H1 (cell line): Measurements from ENCODE around the gene PCDH9. TPM values are rescaled to one million over a fixed set of nuclear protein-coding genes. Genes with fewer than 3 reads are reported as not detected.

Source experiments
- CTCF ChIA-PET: fragments of 300-600 bp; sonication (Branson Sonifier 250); formaldehyde crosslinking; loops from one replicate; lab custom pipeline; 2021; ENCODE audit not compliant: partially characterized antibody; lab: Charles Lee
- POLR2A ChIA-PET: fragments of 300-600 bp; sonication (Branson Sonifier 250); formaldehyde crosslinking; loops from one replicate; lab custom pipeline; 2021; ENCODE audit warnings: inconsistent platforms; ENCODE audit not compliant: partially characterized antibody; lab: Charles Lee
- DNase-seq, 2 experiments: peaks; one replicate each; pipeline versions ENCODE4 v3.0.0 to v3.0.0-alpha.2; 2010 to 2022; ENCODE audit warnings: low spot score in 2 of 2, low read depth in 1 of 2, mixed read lengths in 1 of 2
- FAIRE-seq: peaks from 2 replicates; lab custom pipeline; 2011; peaks lifted over from hg19 to GRCh38; lab: Jason Lieb, UNC
- H2AFZ ChIP-seq: 2 replicates; pipeline ENCODE4 v1.8.1; 2012; ENCODE audit warnings: low read length, inconsistent platforms
- H2AK5ac ChIP-seq: 2 replicates; pipeline ENCODE4 v1.6.1; 2013; ENCODE audit warnings: low read depth, low read length
- H2BK120ac ChIP-seq: replicated peaks from 2 replicates; pipeline ENCODE3; 2013; ENCODE audit warnings: low read depth, low read length, inconsistent platforms
- H2BK12ac ChIP-seq: 2 replicates; pipeline ENCODE4 v1.6.1; 2013; ENCODE audit warnings: low read depth, low read length
- H2BK15ac ChIP-seq: 2 replicates; pipeline ENCODE4 v1.6.1; 2013; ENCODE audit warnings: low read length
- H2BK20ac ChIP-seq: 2 replicates; pipeline ENCODE4 v1.6.1; 2013; ENCODE audit warnings: low read length
- H2BK5ac ChIP-seq: 2 replicates; pipeline ENCODE4 v1.6.1; 2013; ENCODE audit warnings: low read depth, low read length
- H3K14ac ChIP-seq: 2 replicates; pipeline ENCODE4 v1.6.1; 2013; ENCODE audit warnings: inconsistent platforms; ENCODE audit not compliant: insufficient read length
- H3K18ac ChIP-seq: 2 replicates; pipeline ENCODE4 v1.6.1; 2013; ENCODE audit warnings: low read length; ENCODE audit errors: extremely low read depth
- H3K23ac ChIP-seq: 2 replicates; pipeline ENCODE4 v1.6.1; 2013; ENCODE audit warnings: inconsistent platforms; ENCODE audit not compliant: insufficient read length
- H3K23me2 ChIP-seq: 2 replicates; pipeline ENCODE4 v1.6.1; 2013; ENCODE audit warnings: low read depth, low read length
- H3K27ac ChIP-seq: 2 replicates; pipeline ENCODE4 v1.6.1; 2011; ENCODE audit warnings: low read depth, low read length, inconsistent platforms
- H3K27me3 ChIP-seq, 4 experiments: replicated peaks in 1 of 4; 1 replicate in 1 of 4; 2 replicates in 3 of 4; pipeline versions ENCODE4 v1.6.1 to v1.8.1; 2011 to 2013; ENCODE audit warnings: low read length in 3 of 4, mild to moderate bottlenecking in 3 of 4, inconsistent platforms in 2 of 4, mixed read lengths in 2 of 4, moderate library complexity in 1 of 4; ENCODE audit not compliant: control insufficient read depth in 3 of 4, insufficient read depth in 3 of 4; ENCODE audit errors: extremely low read depth in 1 of 4
- H3K36me3 ChIP-seq, 4 experiments: 2 replicates each; pipeline versions ENCODE4 v1.6.1 to v1.8.1; 2011 to 2013; ENCODE audit warnings: mild to moderate bottlenecking in 4 of 4, low read length in 3 of 4, moderate library complexity in 2 of 4, control low read depth in 1 of 4, inconsistent platforms in 1 of 4; ENCODE audit not compliant: insufficient read depth in 4 of 4, control insufficient read depth in 2 of 4
- H3K4ac ChIP-seq: replicated peaks from 2 replicates; pipeline ENCODE3; 2013; ENCODE audit warnings: low read length, low read depth, mixed read lengths, inconsistent platforms; ENCODE audit not compliant: insufficient read length
- H3K4me1 ChIP-seq, 4 experiments: replicated peaks in 1 of 4; 1 replicate in 1 of 4; 2 replicates in 3 of 4; pipeline versions ENCODE4 v1.6.1 to v1.8.1; 2011 to 2013; ENCODE audit warnings: low read length in 3 of 4, inconsistent platforms in 2 of 4, mixed read lengths in 1 of 4; ENCODE audit not compliant: insufficient read depth in 4 of 4, control insufficient read depth in 3 of 4
- H3K4me2 ChIP-seq, 2 experiments: 2 replicates each; pipeline versions ENCODE4 v1.6.1 to v1.8.1; 2011 to 2013; ENCODE audit warnings: low read depth in 2 of 2, low read length in 2 of 2, control low read depth in 1 of 2, inconsistent platforms in 1 of 2, mild to moderate bottlenecking in 1 of 2; ENCODE audit not compliant: insufficient read depth in 1 of 2
- H3K4me3 ChIP-seq, 4 experiments: fragments of 200-600, 300-600 bp in 1 of 4; sonication (generic), shearing (Covaris generic), sonication (Bioruptor Twin) in 1 of 4; 2 replicates each; pipeline versions ENCODE4 v1.5.1 to v1.8.1; 2011 to 2016; ENCODE audit warnings: low read length in 4 of 4, low read depth in 3 of 4, control low read depth in 2 of 4, inconsistent platforms in 2 of 4, mild to moderate bottlenecking in 2 of 4, mixed read lengths in 1 of 4, moderate library complexity in 1 of 4; ENCODE audit not compliant: insufficient read depth in 2 of 4; ENCODE audit errors: extremely low read depth in 1 of 4
- H3K56ac ChIP-seq: replicated peaks from 2 replicates; pipeline ENCODE3; 2013; ENCODE audit warnings: low read depth, mild to moderate bottlenecking, mixed read lengths, low read length, inconsistent platforms; ENCODE audit not compliant: insufficient read length
- H3K79me1 ChIP-seq: 2 replicates; pipeline ENCODE4 v1.6.1; 2013; ENCODE audit warnings: low read depth, low read length, control low read depth
- H3K79me2 ChIP-seq, 2 experiments: 2 replicates each; pipeline versions ENCODE4 v1.6.1 to v1.8.1; 2012 to 2013; ENCODE audit warnings: low read length in 2 of 2, mild to moderate bottlenecking in 2 of 2, inconsistent platforms in 1 of 2; ENCODE audit not compliant: insufficient read depth in 2 of 2, control insufficient read depth in 1 of 2
- H3K9ac ChIP-seq, 4 experiments: replicated peaks in 1 of 4; 1 replicate in 1 of 4; 2 replicates in 3 of 4; pipeline versions ENCODE4 v1.6.1 to v1.8.1; 2011 to 2013; ENCODE audit warnings: low read depth in 3 of 4, low read length in 3 of 4, control low read depth in 2 of 4, mild to moderate bottlenecking in 2 of 4, moderate library complexity in 2 of 4, inconsistent platforms in 1 of 4; ENCODE audit errors: extremely low read depth in 1 of 4
- H3K9me3 ChIP-seq, 2 experiments: 2 replicates each; pipeline versions ENCODE4 v1.6.1 to v1.8.1; 2012 to 2013; ENCODE audit warnings: mild to moderate bottlenecking in 2 of 2, moderate library complexity in 2 of 2, control low read depth in 1 of 2, inconsistent platforms in 1 of 2, low read depth in 1 of 2, low read length in 1 of 2, mixed read lengths in 1 of 2; ENCODE audit not compliant: insufficient read depth in 2 of 2
- H4K20me1 ChIP-seq, 2 experiments: replicated peaks in 1 of 2; 2 replicates each; pipeline versions ENCODE3 to v1.8.1; 2011 to 2013; ENCODE audit warnings: inconsistent platforms in 2 of 2, low read length in 2 of 2, mild to moderate bottlenecking in 1 of 2; ENCODE audit not compliant: insufficient read depth in 2 of 2, control insufficient read depth in 1 of 2
- H4K5ac ChIP-seq: 2 replicates; pipeline ENCODE4 v1.6.1; 2013; ENCODE audit warnings: low read length, low read depth, mixed read lengths, inconsistent platforms; ENCODE audit not compliant: insufficient read length
- H4K8ac ChIP-seq: 2 replicates; pipeline ENCODE4 v1.8.0; 2013; ENCODE audit warnings: mild to moderate bottlenecking, moderate library complexity, low read length, inconsistent platforms; ENCODE audit not compliant: insufficient read depth; ENCODE audit errors: extremely low read depth
- H4K91ac ChIP-seq: replicated peaks from 2 replicates; pipeline ENCODE3; 2013; ENCODE audit warnings: low read length, mixed read lengths, inconsistent platforms; ENCODE audit not compliant: insufficient read length
- BACH1 ChIP-seq: IDR thresholded peaks from 2 replicates; pipeline ENCODE4 v1.6.1; 2012; ENCODE audit warnings: low read length, improper control_type of control experiment
- CHD2 ChIP-seq: IDR thresholded peaks from 2 replicates; pipeline ENCODE4 v1.6.1; 2012; ENCODE audit warnings: low read length, improper control_type of control experiment
- CTCF ChIP-seq, 3 experiments: IDR thresholded peaks; 1 replicate in 2 of 3; 2 replicates in 1 of 3; pipeline versions ENCODE4 v1.5.1 to v1.6.1; 2011; ENCODE audit warnings: low read length in 3 of 3, mild to moderate bottlenecking in 3 of 3, inconsistent platforms in 2 of 3, low read depth in 1 of 3, moderate library complexity in 1 of 3; ENCODE audit not compliant: insufficient read depth in 1 of 3; ENCODE audit errors: control extremely low read depth in 1 of 3
- GABPA ChIP-seq: IDR thresholded peaks from 2 replicates; pipeline ENCODE4 v1.6.1; 2011; ENCODE audit warnings: mild to moderate bottlenecking, low read length, moderate library complexity, borderline replicate concordance; ENCODE audit not compliant: insufficient read depth
- JUN ChIP-seq: IDR thresholded peaks from 2 replicates; pipeline ENCODE4 v1.6.1; 2011; ENCODE audit warnings: low read depth, mild to moderate bottlenecking, improper control_type of control experiment, low read length
- JUND ChIP-seq: IDR thresholded peaks from 2 replicates; pipeline ENCODE4 v1.6.1; 2011; ENCODE audit warnings: mild to moderate bottlenecking, improper control_type of control experiment, low read length
- MAFK ChIP-seq: IDR thresholded peaks from 2 replicates; pipeline ENCODE4 v1.6.1; 2012; ENCODE audit warnings: low read depth, mild to moderate bottlenecking, improper control_type of control experiment, low read length
- MAX ChIP-seq: IDR thresholded peaks from 2 replicates; pipeline ENCODE4 v1.6.1; 2012; ENCODE audit warnings: inconsistent platforms
- POU5F1 ChIP-seq: IDR thresholded peaks from 2 replicates; pipeline ENCODE4 v1.6.1; 2011; ENCODE audit warnings: low read depth, mild to moderate bottlenecking, low read length, moderate library complexity
- SAP30 ChIP-seq: fragments of 300-600 bp; sonication (generic); IDR thresholded peaks from 2 replicates; pipeline ENCODE4 v1.7.1; 2012; ENCODE audit warnings: low read length, moderate library complexity, mild to moderate bottlenecking, inconsistent platforms; ENCODE audit not compliant: insufficient read depth, insufficient replicate concordance
- SIX5 ChIP-seq: IDR thresholded peaks from 2 replicates; pipeline ENCODE4 v1.6.1; 2011; ENCODE audit warnings: mild to moderate bottlenecking, low read depth, low read length
- SP2 ChIP-seq: IDR thresholded peaks from 2 replicates; pipeline ENCODE4 v1.6.1; 2012; ENCODE audit warnings: mild to moderate bottlenecking, low read length, inconsistent platforms
- TAF1 ChIP-seq: IDR thresholded peaks from 2 replicates; pipeline ENCODE4 v1.6.1; 2011; ENCODE audit warnings: mild to moderate bottlenecking, low read depth, low read length
- WGBS, 2 experiments: shearing (Covaris generic) in 1 of 2; methylation state at CpG; one replicate each; pipeline versions ENCODE4 v1.1.6 to v1.1.7; 2013 to 2015; ENCODE audit warnings: low lambda C conversion rate in 2 of 2, mixed read lengths in 2 of 2, inconsistent platforms in 1 of 2, low coverage in 1 of 2, missing lambda C conversion rate in 1 of 2; ENCODE audit not compliant: insufficient replicate concordance in 2 of 2, insufficient coverage in 1 of 2, insufficient read length in 1 of 2; ENCODE audit errors: extremely low coverage in 1 of 2, missing lambda C conversion rate in 1 of 2; 5-methylcytosine and 5-hydroxymethylcytosine counted together
- polyA plus RNA-seq, 7 experiments: library from polyadenylated mRNA; depleted of rRNA in 3 of 7; stranded (reverse) in 5 of 7; unstranded in 2 of 7; fragments of >200 nt in 5 of 7; fragments of 200-250 nt in 2 of 7; gene quantifications; 1 replicate in 5 of 7; 2 replicates in 1 of 7; 4 replicates in 1 of 7; pipeline versions ENCODE4 v1.2.1 to v1.2.3, GENCODE V29; 2011 to 2013; ENCODE audit warnings: missing spikeins in 2 of 7, mixed read lengths in 2 of 7
- total RNA-seq: library from RNA; stranded (reverse); fragmentation: NEBNext Ultra II Directional; extraction: Animal tissue kit (Norgen Biotek cat#: 25700); gene quantifications from 2 replicates; pipeline ENCODE4 v1.2.1, GENCODE V29; 2021

The PCDH9 gene
- total and polyA plus RNA-seq, 2 of the 8 experiments (the other 6 are each of a cell fraction or from before 2014, with no cell fraction given) = 0.12 to 0.60 TPM

GRCh38 chr13:66391322-66391721 lies 838.8 kb downstream of the PCDH9 start:
- H3K9ac ChIP-seq = no peak overlapping the region
- WGBS, 2 experiments = 95% methylated on average over 1 of the region's 1 CpG; no CpG with 5 or more reads in 1 of the 2 experiments
- H3K36me3 ChIP-seq = no peaks in the 10 kb centered on the region
- no peak overlapping the region for H4K8ac ChIP-seq
- H3K23ac ChIP-seq = no peak overlapping the region
- H3K18ac ChIP-seq = no peak overlapping the region
- no peaks in the 10 kb centered on the region for H3K23me2 ChIP-seq
- H3K9me3 ChIP-seq = no peaks in the 10 kb centered on the region
- H3K27ac ChIP-seq = no peak overlapping the region
- FAIRE-seq = no peak
- H4K5ac ChIP-seq = no peak overlapping the region
- no peaks in the 10 kb centered on the region for H3K27me3 ChIP-seq
- no peak for DNase-seq
- H2AFZ ChIP-seq = no peak overlapping the region
- ChIA-PET CTCF (no interaction called here), POLR2A (no interaction called here)
- H4K91ac ChIP-seq = no peak overlapping the region
- no peak overlapping the region for H3K4ac ChIP-seq
- H3K56ac ChIP-seq = no peak overlapping the region
- H3K79me1 ChIP-seq = no peaks in the 10 kb centered on the region
- no peak overlapping the region for H3K4me2 ChIP-seq
- no peak overlapping the region for H2AK5ac ChIP-seq
- H3K79me2 ChIP-seq = no peaks in the 10 kb centered on the region
- H2BK120ac ChIP-seq = no peak overlapping the region
- no peaks in the 10 kb centered on the region for H4K20me1 ChIP-seq
- H3K14ac ChIP-seq = no peak overlapping the region
- no peak overlapping the region for H2BK5ac ChIP-seq
- no peak overlapping the region for H2BK20ac ChIP-seq
- H2BK15ac ChIP-seq = no peak overlapping the region
- H3K4me1 ChIP-seq = no peaks in the 10 kb centered on the region
- no peak overlapping the region for H3K4me3 ChIP-seq
- no peak overlapping the region for H2BK12ac ChIP-seq
- no peak for TF ChIP-seq CHD2
- no peak for TF ChIP-seq POU5F1
- no peak for TF ChIP-seq TAF1
- no peak for TF ChIP-seq SIX5
- TF ChIP-seq SP2 = no peak
- TF ChIP-seq BACH1 = no peak
- TF ChIP-seq MAX = no peak
- TF ChIP-seq CTCF (IDR thresholded peaks at IDR 0.05; ENCODE audit: control extremely low read depth in 1 of 3, insufficient read depth in 1 of 3, low read depth in 1 of 3, low read length in 3 of 3) = no peak
- TF ChIP-seq JUND = no peak
- no peak for TF ChIP-seq JUN
- no peak for TF ChIP-seq MAFK
- no peak for TF ChIP-seq GABPA
- no peak for TF ChIP-seq SAP30
